ENCODE measurements around the gene CD2AP. TPM values are rescaled to one million over a fixed set of nuclear protein-coding genes. Genes with fewer than 3 reads are reported as not detected.

Gene CD2AP
- total and polyA plus RNA-seq, 2 of the 8 experiments (the other 6 are each of a cell fraction or from before 2014, with no cell fraction given), result 8.6 to 75.6 TPM

DNA sequence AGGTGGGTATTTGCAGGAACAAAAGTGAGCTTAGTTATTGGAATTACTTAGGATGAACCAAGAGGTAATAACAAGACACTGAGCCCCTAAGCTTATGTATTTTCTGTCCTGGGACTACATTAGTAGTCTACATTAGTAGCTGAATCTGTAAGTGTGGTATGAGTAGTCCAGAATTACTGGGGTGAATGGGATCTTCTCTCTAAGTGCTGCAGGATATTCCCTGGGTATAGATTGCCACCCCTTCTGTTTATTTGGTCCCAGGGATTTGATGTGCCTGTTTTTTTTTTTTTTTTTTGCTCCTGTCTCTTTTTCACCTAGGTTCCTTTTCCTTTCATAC lies 5.9 kb downstream of the CD2AP start:
- H3K79me2 ChIP-seq (ENCODE audit: control insufficient read depth in 1 of 2, insufficient read depth in 2 of 2, low read length in 2 of 2), result peaks cover 67 to 99% of the 10 kb centered on the region in 2 experiments
- H2BK5ac ChIP-seq (ENCODE audit: low read depth, low read length), result no peak overlapping the region
- no peaks in the 10 kb centered on the region for H3K36me3 ChIP-seq (ENCODE audit: control insufficient read depth in 2 of 4, insufficient read depth in 4 of 4, low read length in 3 of 4)
- no peak overlapping the region for H2BK12ac ChIP-seq (ENCODE audit: low read depth, low read length)
- no peak overlapping the region for H2BK120ac ChIP-seq (replicated peaks; ENCODE audit: low read depth, low read length)
- no peak overlapping the region for H3K9ac ChIP-seq (replicated peaks in 1 of 4; ENCODE audit: extremely low read depth in 1 of 4, low read depth in 3 of 4, low read length in 3 of 4)
- H3K23ac ChIP-seq (ENCODE audit: insufficient read length), result no peak overlapping the region
- no peaks in the 10 kb centered on the region for H3K27me3 ChIP-seq (replicated peaks in 1 of 4; ENCODE audit: control insufficient read depth in 3 of 4, extremely low read depth in 1 of 4, insufficient read depth in 3 of 4, low read length in 3 of 4)
- no peak overlapping the region for H2BK20ac ChIP-seq (ENCODE audit: low read length)
- no peak overlapping the region for H3K18ac ChIP-seq (ENCODE audit: extremely low read depth, low read length)
- H2AFZ ChIP-seq (ENCODE audit: low read length), result no peak overlapping the region
- H4K5ac ChIP-seq (ENCODE audit: insufficient read length, low read depth, low read length), result no peak overlapping the region
- H3K9me3 ChIP-seq (ENCODE audit: insufficient read depth in 2 of 2, low read depth in 1 of 2, low read length in 1 of 2), result no peaks in the 10 kb centered on the region
- H3K4me1 ChIP-seq (replicated peaks in 1 of 4; ENCODE audit: control insufficient read depth in 3 of 4, insufficient read depth in 4 of 4, low read length in 3 of 4), result peaks cover 0 to 8% (median 1%) of the 10 kb centered on the region in 4 experiments; a peak in 3 of 7 replicates
- FAIRE-seq, result no peak
- H4K91ac ChIP-seq (replicated peaks; ENCODE audit: insufficient read length, low read length), result no peak overlapping the region
- no peak overlapping the region for H2AK5ac ChIP-seq (ENCODE audit: low read depth, low read length)
- no peak overlapping the region for H3K56ac ChIP-seq (replicated peaks; ENCODE audit: insufficient read length, low read depth, low read length)
- peak overlapping the region; percentile 6 to 47; a peak in 2 of 4 replicates for H3K4me2 ChIP-seq (ENCODE audit: insufficient read depth in 1 of 2, low read depth in 2 of 2, low read length in 2 of 2)
- TF ChIP-seq TEAD4 (IDR thresholded peaks at IDR 0.05; ENCODE audit: low read depth, low read length), result no peak
- H2BK15ac ChIP-seq (ENCODE audit: low read length), result no peak overlapping the region
- no peak overlapping the region for H3K14ac ChIP-seq (ENCODE audit: insufficient read length)
- ChIA-PET POLR2A (ENCODE audit: partially characterized antibody) (interaction anchor here (1.0 kb wide), 1 partner anchor 11 kb away, joined by 3 read pairs; no protein-coding TSS in a partner anchor), CTCF (ENCODE audit: partially characterized antibody) (interaction anchor here (1.2 kb wide), 1 partner anchor 69 kb away, joined by 3 read pairs; no protein-coding TSS in a partner anchor)
- peaks cover 11 to 17% of the 10 kb centered on the region in 2 experiments for H4K20me1 ChIP-seq (replicated peaks in 1 of 2; ENCODE audit: control insufficient read depth in 1 of 2, insufficient read depth in 2 of 2, low read length in 2 of 2)
- no peak overlapping the region for H3K4me3 ChIP-seq (ENCODE audit: extremely low read depth in 1 of 4, insufficient read depth in 2 of 4, low read depth in 3 of 4, low read length in 4 of 4)
- DNase-seq (ENCODE audit: low read depth in 1 of 2, low spot score in 2 of 2), result no peak
- H3K4ac ChIP-seq (replicated peaks; ENCODE audit: insufficient read length, low read depth, low read length), result no peak overlapping the region
- H3K79me1 ChIP-seq (ENCODE audit: low read depth, low read length), result no peaks in the 10 kb centered on the region
- 0 out of 2 replicates have a peak, but pooled peaks cover 2% of the 10 kb centered on the region for H3K23me2 ChIP-seq (ENCODE audit: low read depth, low read length)
- no peak overlapping the region for H4K8ac ChIP-seq (ENCODE audit: extremely low read depth, insufficient read depth, low read length)
- H3K27ac ChIP-seq (ENCODE audit: low read depth, low read length), result no peak overlapping the region
